GM12878 (cell line): ENCODE results near the gene ZNF689. TPM values are rescaled to one million over a fixed set of nuclear protein-coding genes. Genes with fewer than 3 reads are reported as not detected.

Source experiments
- ATAC-seq: fragments of 200-7000 bp; cut with Tn5 transposase; 3 replicates; pipeline ENCODE4 v1.9.1; 2020; ENCODE audit warnings: mild to moderate bottlenecking, moderate library complexity
- BruUV-seq: library from RNA; stranded (reverse); fragments of 400-500 nt; replicated peaks from 2 replicates; lab custom pipeline; 2021; lab: Mats Ljungman, UMichigan
- CTCF ChIA-PET: fragments of 300-600 bp; sonication (Branson Sonifier 250); formaldehyde crosslinking; extraction: SDS; loops from one replicate; lab custom pipeline; 2021; ENCODE audit warnings: inconsistent platforms; lab: Yijun Ruan, JAX
- POLR2A ChIA-PET: fragments of 350-600 bp; formaldehyde crosslinking; extraction: SDS; loops from one replicate; lab custom pipeline; 2021; ENCODE audit warnings: inconsistent platforms; lab: Charles Lee
- RAD21 ChIA-PET: fragments of 300-600 bp; sonication (Branson Sonifier 250); formaldehyde crosslinking; loops from one replicate; lab custom pipeline; 2023; ENCODE audit warnings: antibody characterized with exemption; ENCODE audit not compliant: unreplicated experiment; lab: Charles Lee
- SMC1A ChIA-PET: fragments of 300-600 bp; sonication (Branson Sonifier 250); formaldehyde crosslinking; loops from one replicate; lab custom pipeline; 2023; ENCODE audit not compliant: unreplicated experiment, uncharacterized antibody; lab: Charles Lee
- DNase-seq: peaks from one replicate; pipeline ENCODE4 v3.0.0-alpha.2; 2011; ENCODE audit warnings: low read depth, low spot score
- FAIRE-seq: peaks from 3 replicates; lab custom pipeline; 2011; peaks lifted over from hg19 to GRCh38; lab: Jason Lieb, UNC
- H2AFZ ChIP-seq: 2 replicates; pipeline ENCODE4 v1.6.0; 2011; ENCODE audit warnings: low read depth, low read length, control low read depth; ENCODE audit not compliant: control insufficient read depth
- H3K27ac ChIP-seq: 2 replicates; pipeline ENCODE4 v1.5.1; 2011; ENCODE audit warnings: control low read depth; ENCODE audit not compliant: control insufficient read depth, insufficient read depth
- H3K27me3 ChIP-seq, 2 experiments: replicated peaks in 1 of 2; 2 replicates each; pipeline versions ENCODE4 v1.6.0 to v1.6.1; 2011; ENCODE audit warnings: low read length in 1 of 2; ENCODE audit not compliant: control insufficient read depth in 2 of 2, insufficient read depth in 2 of 2
- H3K36me3 ChIP-seq, 2 experiments: 2 replicates each; pipeline ENCODE4 v1.5.1; 2011; ENCODE audit warnings: low read length in 1 of 2; ENCODE audit not compliant: control insufficient read depth in 2 of 2, insufficient read depth in 2 of 2
- H3K4me1 ChIP-seq: 2 replicates; pipeline ENCODE4 v1.6.1; 2011; ENCODE audit warnings: mild to moderate bottlenecking, low read length, moderate library complexity, mixed read lengths; ENCODE audit not compliant: control insufficient read depth, insufficient read depth
- H3K4me2 ChIP-seq: 2 replicates; pipeline ENCODE4 v1.6.0; 2011; ENCODE audit warnings: control low read depth; ENCODE audit not compliant: control insufficient read depth, insufficient read depth
- H3K4me3 ChIP-seq: fragments of 200-600 bp; sonication (generic); 2 replicates; pipeline ENCODE4 v1.5.1; 2016
- H3K79me2 ChIP-seq: 2 replicates; pipeline ENCODE4 v1.6.0; 2011; ENCODE audit warnings: low read length; ENCODE audit not compliant: control insufficient read depth, insufficient read depth
- H3K9ac ChIP-seq: 2 replicates; pipeline ENCODE4 v1.8.0; 2011; ENCODE audit warnings: low read length, control low read depth, mixed read lengths; ENCODE audit not compliant: control insufficient read depth, insufficient read depth
- H3K9me3 ChIP-seq: replicated peaks from 3 replicates; pipeline ENCODE4 v1.5.1; 2011; ENCODE audit warnings: mild to moderate bottlenecking, low read length; ENCODE audit not compliant: control insufficient read depth, insufficient read depth
- H4K20me1 ChIP-seq: 2 replicates; pipeline ENCODE4 v1.6.0; 2011; ENCODE audit not compliant: control insufficient read depth, insufficient read depth
- BRCA1 ChIP-seq: IDR thresholded peaks from 2 replicates; pipeline ENCODE4 v1.6.1; 2011; ENCODE audit warnings: low read depth, low read length, improper control_type of control experiment
- CBFB ChIP-seq: IDR thresholded peaks from 2 replicates; pipeline ENCODE4 v1.6.1; 2016; ENCODE audit warnings: antibody characterized with exemption, low read depth
- DPF2 ChIP-seq: fragments of 450-650 bp; IDR thresholded peaks from 2 replicates; pipeline ENCODE4 v1.6.1; 2017; ENCODE audit warnings: mild to moderate bottlenecking
- MYC ChIP-seq: IDR thresholded peaks from 2 replicates; pipeline ENCODE4 v1.6.1; 2011; ENCODE audit warnings: mild to moderate bottlenecking, low read length, moderate library complexity, inconsistent platforms; ENCODE audit not compliant: insufficient read depth, insufficient replicate concordance, insufficient read length, severe bottlenecking
- NRF1 ChIP-seq: conservative IDR thresholded peaks from 2 replicates; pipeline ENCODE4 v1.6.1; 2011; ENCODE audit warnings: mild to moderate bottlenecking, low read depth, low read length, improper control_type of control experiment
- SMAD1 ChIP-seq: fragments of 450-650 bp; IDR thresholded peaks from 2 replicates; pipeline ENCODE4 v1.6.1; 2018; ENCODE audit warnings: mild to moderate bottlenecking, low read depth; ENCODE audit not compliant: partially characterized antibody
- ZBED1 ChIP-seq: IDR thresholded peaks from 2 replicates; pipeline ENCODE4 v1.6.1; 2016; ENCODE audit warnings: borderline replicate concordance
- whole genome bisulfite sequencing: methylation state at CpG from one replicate; pipeline ENCODE4 v1.1.6; 2016; ENCODE audit warnings: low lambda C conversion rate; ENCODE audit not compliant: insufficient replicate concordance, insufficient coverage; ENCODE audit errors: missing lambda C conversion rate; 5-methylcytosine and 5-hydroxymethylcytosine counted together
- in situ Hi-C: fragments of 300-500 bp; cut with MboI; formaldehyde crosslinking; loops from 9 replicates; pipeline ENCODE4 v1.14.3; 2018; ENCODE audit warnings: mixed read lengths
- intact Hi-C: fragments of 100-400 bp; cut with micrococcal nuclease; formaldehyde crosslinking; loops from one replicate; pipeline ENCODE4 v1.14.2; 2022; ENCODE audit not compliant: unreplicated experiment
- polyA plus RNA-seq, 11 experiments: library from polyadenylated mRNA; depleted of rRNA in 4 of 11; unstranded in 6 of 11; stranded (reverse) in 5 of 11; fragments of >200 nt; fragmentation: Nextera tagmentation in 4 of 11; fragmentation: Illumina TruSeq in 1 of 11; extraction: Ambion mirVana in 4 of 11; extraction: Trizol in 1 of 11; gene quantifications; 1 replicate in 1 of 11; 2 replicates in 10 of 11; pipeline versions ENCODE4 v1.2.1 to v1.2.3, GENCODE V29; 2011 to 2016; ENCODE audit warnings: inconsistent platforms in 2 of 11, missing spikeins in 2 of 11, low read depth in 1 of 11
- total RNA-seq, 4 experiments: library from RNA; depleted of rRNA in 3 of 4; stranded (reverse); fragments of >200 nt in 3 of 4; fragmentation: Illumina TruSeq in 1 of 4; extraction: Trizol in 1 of 4; gene quantifications; 2 replicates each; pipeline versions ENCODE4 v1.2.1 to v1.2.3, GENCODE V29; 2013 to 2021
- TF ChIP-seq, protein P1 (sequence below): fragments of 450-650 bp; formaldehyde crosslinking; IDR thresholded peaks from 2 replicates; pipeline ENCODE4 v1.5.0; 2022; ENCODE audit warnings: mild to moderate bottlenecking, missing genetic modification characterization
- TF ChIP-seq, protein P2 (sequence below): IDR thresholded peaks from 2 replicates; pipeline ENCODE4 v1.6.1; 2012; ENCODE audit warnings: improper control_type of control experiment, low read depth, low read length; ENCODE audit not compliant: insufficient replicate concordance
- TF ChIP-seq, protein P3 (sequence below): IDR thresholded peaks from 2 replicates; pipeline ENCODE4 v1.6.1; 2011; ENCODE audit warnings: mild to moderate bottlenecking, low read depth, low read length, moderate library complexity; ENCODE audit not compliant: insufficient replicate concordance
- TF ChIP-seq, protein P4 (sequence below): IDR thresholded peaks from 2 replicates; pipeline ENCODE4 v1.6.1; 2012; ENCODE audit warnings: low read depth, low read length, improper control_type of control experiment

ZNF689 gene
- total and polyA plus RNA-seq, 10 of the 15 experiments (the other 5 are each of a cell fraction or from before 2014, with no cell fraction given), result 4.7 to 13.2 (median 8.5) TPM

DNA sequence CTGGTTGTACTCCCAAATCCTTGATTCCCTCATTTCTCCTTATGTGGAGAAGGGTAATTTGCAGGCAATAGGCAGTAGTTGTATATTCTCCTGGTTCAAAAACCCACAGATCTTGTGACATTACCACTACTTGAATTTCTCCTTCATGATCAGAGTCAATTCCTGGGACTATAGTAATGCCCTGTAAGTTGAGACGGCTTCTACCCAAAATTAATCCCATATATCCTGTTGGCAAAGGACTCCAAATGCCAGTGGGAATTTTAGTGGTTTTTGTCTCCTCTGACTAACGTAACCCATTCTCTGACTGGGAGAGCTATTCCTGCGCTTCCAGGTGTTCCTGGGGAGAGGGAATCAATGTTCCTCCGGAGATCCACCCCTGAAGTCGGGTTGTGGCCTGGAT lies 11.6 kb upstream of the ZNF689 start (continued):
- TF ChIP-seq, protein P1, sequence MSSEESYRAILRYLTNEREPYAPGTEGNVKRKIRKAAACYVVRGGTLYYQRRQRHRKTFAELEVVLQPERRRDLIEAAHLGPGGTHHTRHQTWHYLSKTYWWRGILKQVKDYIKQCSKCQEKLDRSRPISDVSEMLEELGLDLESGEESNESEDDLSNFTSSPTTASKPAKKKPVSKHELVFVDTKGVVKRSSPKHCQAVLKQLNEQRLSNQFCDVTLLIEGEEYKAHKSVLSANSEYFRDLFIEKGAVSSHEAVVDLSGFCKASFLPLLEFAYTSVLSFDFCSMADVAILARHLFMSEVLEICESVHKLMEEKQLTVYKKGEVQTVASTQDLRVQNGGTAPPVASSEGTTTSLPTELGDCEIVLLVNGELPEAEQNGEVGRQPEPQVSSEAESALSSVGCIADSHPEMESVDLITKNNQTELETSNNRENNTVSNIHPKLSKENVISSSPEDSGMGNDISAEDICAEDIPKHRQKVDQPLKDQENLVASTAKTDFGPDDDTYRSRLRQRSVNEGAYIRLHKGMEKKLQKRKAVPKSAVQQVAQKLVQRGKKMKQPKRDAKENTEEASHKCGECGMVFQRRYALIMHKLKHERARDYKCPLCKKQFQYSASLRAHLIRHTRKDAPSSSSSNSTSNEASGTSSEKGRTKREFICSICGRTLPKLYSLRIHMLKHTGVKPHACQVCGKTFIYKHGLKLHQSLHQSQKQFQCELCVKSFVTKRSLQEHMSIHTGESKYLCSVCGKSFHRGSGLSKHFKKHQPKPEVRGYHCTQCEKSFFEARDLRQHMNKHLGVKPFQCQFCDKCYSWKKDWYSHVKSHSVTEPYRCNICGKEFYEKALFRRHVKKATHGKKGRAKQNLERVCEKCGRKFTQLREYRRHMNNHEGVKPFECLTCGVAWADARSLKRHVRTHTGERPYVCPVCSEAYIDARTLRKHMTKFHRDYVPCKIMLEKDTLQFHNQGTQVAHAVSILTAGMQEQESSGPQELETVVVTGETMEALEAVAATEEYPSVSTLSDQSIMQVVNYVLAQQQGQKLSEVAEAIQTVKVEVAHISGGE (CRISPR knock-in tag), result no peak

DNA sequence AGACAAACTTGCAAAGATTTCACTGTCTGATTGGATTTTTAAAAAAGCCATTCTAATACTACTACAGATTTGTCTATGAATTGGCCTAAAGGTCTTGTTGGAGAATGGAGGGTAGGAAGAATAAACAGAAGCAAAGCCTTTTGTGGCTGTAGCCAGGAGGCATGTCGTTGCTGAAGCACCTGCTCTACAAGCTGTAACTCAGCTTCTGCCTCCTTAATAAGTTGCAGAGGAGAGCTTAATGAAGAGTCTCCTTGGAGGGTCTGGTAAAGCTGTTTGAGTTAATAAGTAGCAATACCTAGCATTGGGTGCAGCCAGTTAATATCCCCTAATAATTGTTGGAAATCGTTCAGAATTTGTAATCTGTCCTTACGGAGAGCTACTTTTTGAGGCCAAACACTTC lies 10.0 kb upstream of the ZNF689 start:
- no TSS peak for BruUV-seq
- in situ Hi-C loops (no loop called here), intact Hi-C loops (no loop called here)
- CTCF ChIA-PET, result interaction anchor here (1.0 to 5.7 kb wide), 8 partner anchors 8 to 211 kb away, joined by 3 to 24 read pairs (median 4); partner anchors contain the start of gene DCTPP1
- ATAC-seq (no peak), DNase-seq (no peak), FAIRE-seq (no peak)
- no peak overlapping the region for H2AFZ ChIP-seq
- SMC1A ChIA-PET, result interaction anchor here (1.0 to 2.5 kb wide), 4 partner anchors 9 to 26 kb away, joined by 3 to 9 read pairs (median 4); partner anchors contain the start of gene ZNF689
- POLR2A ChIA-PET, result no interaction called here
- no peak overlapping the region for H3K4me3 ChIP-seq
- H3K9ac ChIP-seq, result no peak overlapping the region
- no peak overlapping the region for H3K27ac ChIP-seq
- H3K27me3 ChIP-seq, result no peaks in the 10 kb centered on the region
- H3K4me2 ChIP-seq, result no peak overlapping the region
- 37% methylated on average over 3 of the region's 3 CpGs for WGBS
- RAD21 ChIA-PET, result interaction anchor here (1.0 to 2.3 kb wide), 4 partner anchors 30 to 528 kb away, joined by 3 to 10 read pairs (median 3); partner anchors contain the start of genes DCTPP1, PRR14 and TBX6
- H3K9me3 ChIP-seq, result no peaks in the 10 kb centered on the region; the same call in 2 of the 3 replicates
- H3K79me2 ChIP-seq, result no peaks in the 10 kb centered on the region
- no peaks in the 10 kb centered on the region for H3K4me1 ChIP-seq
- H4K20me1 ChIP-seq, result no peaks in the 10 kb centered on the region
- H3K36me3 ChIP-seq, result no peaks in the 10 kb centered on the region
- TF ChIP-seq SMAD1, result no peak
- TF ChIP-seq ZBED1, result no peak
- no peak for TF ChIP-seq MYC
- TF ChIP-seq, protein P2, sequence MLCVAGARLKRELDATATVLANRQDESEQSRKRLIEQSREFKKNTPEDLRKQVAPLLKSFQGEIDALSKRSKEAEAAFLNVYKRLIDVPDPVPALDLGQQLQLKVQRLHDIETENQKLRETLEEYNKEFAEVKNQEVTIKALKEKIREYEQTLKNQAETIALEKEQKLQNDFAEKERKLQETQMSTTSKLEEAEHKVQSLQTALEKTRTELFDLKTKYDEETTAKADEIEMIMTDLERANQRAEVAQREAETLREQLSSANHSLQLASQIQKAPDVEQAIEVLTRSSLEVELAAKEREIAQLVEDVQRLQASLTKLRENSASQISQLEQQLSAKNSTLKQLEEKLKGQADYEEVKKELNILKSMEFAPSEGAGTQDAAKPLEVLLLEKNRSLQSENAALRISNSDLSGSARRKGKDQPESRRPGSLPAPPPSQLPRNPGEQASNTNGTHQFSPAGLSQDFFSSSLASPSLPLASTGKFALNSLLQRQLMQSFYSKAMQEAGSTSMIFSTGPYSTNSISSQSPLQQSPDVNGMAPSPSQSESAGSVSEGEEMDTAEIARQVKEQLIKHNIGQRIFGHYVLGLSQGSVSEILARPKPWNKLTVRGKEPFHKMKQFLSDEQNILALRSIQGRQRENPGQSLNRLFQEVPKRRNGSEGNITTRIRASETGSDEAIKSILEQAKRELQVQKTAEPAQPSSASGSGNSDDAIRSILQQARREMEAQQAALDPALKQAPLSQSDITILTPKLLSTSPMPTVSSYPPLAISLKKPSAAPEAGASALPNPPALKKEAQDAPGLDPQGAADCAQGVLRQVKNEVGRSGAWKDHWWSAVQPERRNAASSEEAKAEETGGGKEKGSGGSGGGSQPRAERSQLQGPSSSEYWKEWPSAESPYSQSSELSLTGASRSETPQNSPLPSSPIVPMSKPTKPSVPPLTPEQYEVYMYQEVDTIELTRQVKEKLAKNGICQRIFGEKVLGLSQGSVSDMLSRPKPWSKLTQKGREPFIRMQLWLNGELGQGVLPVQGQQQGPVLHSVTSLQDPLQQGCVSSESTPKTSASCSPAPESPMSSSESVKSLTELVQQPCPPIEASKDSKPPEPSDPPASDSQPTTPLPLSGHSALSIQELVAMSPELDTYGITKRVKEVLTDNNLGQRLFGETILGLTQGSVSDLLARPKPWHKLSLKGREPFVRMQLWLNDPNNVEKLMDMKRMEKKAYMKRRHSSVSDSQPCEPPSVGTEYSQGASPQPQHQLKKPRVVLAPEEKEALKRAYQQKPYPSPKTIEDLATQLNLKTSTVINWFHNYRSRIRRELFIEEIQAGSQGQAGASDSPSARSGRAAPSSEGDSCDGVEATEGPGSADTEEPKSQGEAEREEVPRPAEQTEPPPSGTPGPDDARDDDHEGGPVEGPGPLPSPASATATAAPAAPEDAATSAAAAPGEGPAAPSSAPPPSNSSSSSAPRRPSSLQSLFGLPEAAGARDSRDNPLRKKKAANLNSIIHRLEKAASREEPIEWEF, result no peak
- TF ChIP-seq BRCA1, result no peak
- TF ChIP-seq, protein P3, sequence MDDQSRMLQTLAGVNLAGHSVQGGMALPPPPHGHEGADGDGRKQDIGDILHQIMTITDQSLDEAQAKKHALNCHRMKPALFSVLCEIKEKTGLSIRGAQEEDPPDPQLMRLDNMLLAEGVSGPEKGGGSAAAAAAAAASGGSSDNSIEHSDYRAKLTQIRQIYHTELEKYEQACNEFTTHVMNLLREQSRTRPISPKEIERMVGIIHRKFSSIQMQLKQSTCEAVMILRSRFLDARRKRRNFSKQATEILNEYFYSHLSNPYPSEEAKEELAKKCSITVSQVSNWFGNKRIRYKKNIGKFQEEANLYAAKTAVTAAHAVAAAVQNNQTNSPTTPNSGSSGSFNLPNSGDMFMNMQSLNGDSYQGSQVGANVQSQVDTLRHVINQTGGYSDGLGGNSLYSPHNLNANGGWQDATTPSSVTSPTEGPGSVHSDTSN, result no peak
- no peak for TF ChIP-seq DPF2
- TF ChIP-seq, protein P4, sequence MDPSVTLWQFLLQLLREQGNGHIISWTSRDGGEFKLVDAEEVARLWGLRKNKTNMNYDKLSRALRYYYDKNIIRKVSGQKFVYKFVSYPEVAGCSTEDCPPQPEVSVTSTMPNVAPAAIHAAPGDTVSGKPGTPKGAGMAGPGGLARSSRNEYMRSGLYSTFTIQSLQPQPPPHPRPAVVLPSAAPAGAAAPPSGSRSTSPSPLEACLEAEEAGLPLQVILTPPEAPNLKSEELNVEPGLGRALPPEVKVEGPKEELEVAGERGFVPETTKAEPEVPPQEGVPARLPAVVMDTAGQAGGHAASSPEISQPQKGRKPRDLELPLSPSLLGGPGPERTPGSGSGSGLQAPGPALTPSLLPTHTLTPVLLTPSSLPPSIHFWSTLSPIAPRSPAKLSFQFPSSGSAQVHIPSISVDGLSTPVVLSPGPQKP, result no peak
- no peak for TF ChIP-seq CBFB
- TF ChIP-seq NRF1, result no peak
